Adrenal gland (tissue), 5 donors: ENCODE results near the gene SDCCAG8.

Source experiments
- CTCF ChIP-seq, 6 experiments: fragments of 450-650 bp in 4 of 6; fragments of 200-600 bp in 2 of 6; sonication (generic) in 1 of 6; IDR thresholded peaks; 1 replicate in 5 of 6; 2 replicates in 1 of 6; pipeline versions ENCODE4 v1.5.1 to v1.8.0; 2016 to 2021; ENCODE audit warnings: antibody characterized with exemption in 6 of 6, mild to moderate bottlenecking in 2 of 6, moderate library complexity in 1 of 6
- POLR2A ChIP-seq, 2 donors: fragments of 450-650 bp; IDR thresholded peaks; one replicate each; pipeline ENCODE4 v1.6.1; 2017; ENCODE audit warnings: antibody characterized with exemption in 2 of 2, mild to moderate bottlenecking in 2 of 2, moderate library complexity in 1 of 2
- donor health status: DM: no; HTN: no; CAD: no.

DNA sequence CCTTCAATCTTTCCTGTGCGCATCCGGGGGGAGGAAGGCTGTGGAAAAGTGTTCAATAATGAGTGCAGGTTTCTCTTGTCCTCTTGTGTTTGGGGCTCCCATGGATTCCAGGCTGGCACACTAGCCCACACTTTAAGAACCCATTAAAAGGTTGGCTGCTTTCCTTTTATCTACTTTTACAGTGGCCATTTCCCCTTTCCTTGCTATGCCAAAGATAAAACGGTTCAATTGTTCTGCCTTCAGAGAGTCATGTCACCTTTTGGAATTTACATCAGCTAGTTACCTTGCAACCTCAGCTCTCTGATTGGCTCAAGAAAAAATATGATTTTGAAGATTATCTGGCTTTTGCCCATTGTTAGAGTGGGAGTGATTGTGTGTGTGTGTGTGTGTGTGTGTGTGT lies 182.3 kb downstream of the SDCCAG8 start:
- TF ChIP-seq POLR2A (IDR thresholded peaks at IDR 0.05) = no peak
- no peak for TF ChIP-seq CTCF (IDR thresholded peaks at IDR 0.05)
